ENCODE measurements around the gene FAF1. TPM values are rescaled to one million over a fixed set of nuclear protein-coding genes. Genes with fewer than 3 reads are reported as not detected.
"Not testable (repeated sequence)": the region's sequence is repeated elsewhere in the genome, so short reads cannot be mapped to it uniquely, and the experiment has no call there.

FAF1 gene
- total RNA-seq, 2 donors from 2014 or later = 17.8 to 27.5 TPM

DNA sequence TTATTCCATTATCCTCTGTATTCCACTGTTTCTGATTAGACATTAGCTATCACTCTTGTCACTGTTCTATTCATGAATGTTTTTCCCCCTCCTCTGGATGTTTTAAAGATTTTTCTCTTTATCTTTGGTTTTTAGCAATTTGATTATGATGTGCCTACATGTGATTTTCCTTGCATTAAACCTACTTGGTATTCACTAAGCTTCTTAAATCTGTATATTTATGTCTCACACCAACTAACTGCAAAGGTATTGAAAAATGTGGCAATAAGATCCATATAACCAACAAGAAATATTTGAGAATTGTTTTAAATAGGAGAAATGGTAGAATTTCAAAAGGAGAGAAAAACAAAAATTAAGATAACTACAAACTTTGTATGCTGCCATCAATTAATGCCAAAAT is 25.2 kb downstream of the FAF1 start:
- TF ChIP-seq, protein P1, sequence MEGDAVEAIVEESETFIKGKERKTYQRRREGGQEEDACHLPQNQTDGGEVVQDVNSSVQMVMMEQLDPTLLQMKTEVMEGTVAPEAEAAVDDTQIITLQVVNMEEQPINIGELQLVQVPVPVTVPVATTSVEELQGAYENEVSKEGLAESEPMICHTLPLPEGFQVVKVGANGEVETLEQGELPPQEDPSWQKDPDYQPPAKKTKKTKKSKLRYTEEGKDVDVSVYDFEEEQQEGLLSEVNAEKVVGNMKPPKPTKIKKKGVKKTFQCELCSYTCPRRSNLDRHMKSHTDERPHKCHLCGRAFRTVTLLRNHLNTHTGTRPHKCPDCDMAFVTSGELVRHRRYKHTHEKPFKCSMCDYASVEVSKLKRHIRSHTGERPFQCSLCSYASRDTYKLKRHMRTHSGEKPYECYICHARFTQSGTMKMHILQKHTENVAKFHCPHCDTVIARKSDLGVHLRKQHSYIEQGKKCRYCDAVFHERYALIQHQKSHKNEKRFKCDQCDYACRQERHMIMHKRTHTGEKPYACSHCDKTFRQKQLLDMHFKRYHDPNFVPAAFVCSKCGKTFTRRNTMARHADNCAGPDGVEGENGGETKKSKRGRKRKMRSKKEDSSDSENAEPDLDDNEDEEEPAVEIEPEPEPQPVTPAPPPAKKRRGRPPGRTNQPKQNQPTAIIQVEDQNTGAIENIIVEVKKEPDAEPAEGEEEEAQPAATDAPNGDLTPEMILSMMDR (IDR thresholded peaks at IDR 0.05) = no peak
- no peak for TF ChIP-seq POLR2A (IDR thresholded peaks at IDR 0.05)
- no peaks in the 10 kb centered on the region for H3K27me3 ChIP-seq
- DNase-seq (no peak), ATAC-seq (no peak)
- intact Hi-C loops (cut with DNase I) = no loop called here
- peaks cover 4% of the 10 kb centered on the region for H3K4me1 ChIP-seq
- no peak overlapping the region for H3K27ac ChIP-seq
- no peaks in the 10 kb centered on the region for H3K9me3 ChIP-seq
- H3K4me3 ChIP-seq = no peak overlapping the region
- no peaks in the 10 kb centered on the region for H3K36me3 ChIP-seq (replicated peaks in 1 of 2; ENCODE audit: insufficient read depth in 1 of 2, low read depth in 2 of 2)

DNA sequence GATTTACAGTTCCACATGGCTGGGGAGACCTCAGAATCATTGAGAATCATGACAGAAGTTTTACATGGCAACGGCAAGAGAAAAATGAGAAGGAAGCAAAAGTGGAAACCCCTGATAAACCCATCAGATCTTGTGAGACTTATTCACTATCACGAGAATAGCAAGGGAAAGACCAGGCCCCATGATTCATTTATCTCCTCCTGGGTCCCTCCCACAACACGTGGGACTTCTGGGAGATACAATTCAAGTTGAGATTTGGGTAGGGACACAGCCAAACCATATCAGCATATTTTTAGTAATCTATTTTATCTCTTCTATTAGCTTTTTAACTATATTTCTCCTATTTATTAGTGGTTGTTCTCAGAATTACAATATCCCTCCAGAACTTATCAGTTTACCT is 26.3 kb downstream of the FAF1 start:
- H3K27ac ChIP-seq; ATAC-seq; H3K4me3 ChIP-seq; H3K9me3 ChIP-seq; H3K27me3 ChIP-seq; DNase-seq; intact Hi-C loops (cut with DNase I); H3K36me3 ChIP-seq (replicated peaks in 1 of 2; ENCODE audit: insufficient read depth in 1 of 2, low read depth in 2 of 2); H3K4me1 ChIP-seq: not testable (repeated sequence)
- 75% methylated on average over 3 of the region's 3 CpGs for WGBS, 2 donors

DNA sequence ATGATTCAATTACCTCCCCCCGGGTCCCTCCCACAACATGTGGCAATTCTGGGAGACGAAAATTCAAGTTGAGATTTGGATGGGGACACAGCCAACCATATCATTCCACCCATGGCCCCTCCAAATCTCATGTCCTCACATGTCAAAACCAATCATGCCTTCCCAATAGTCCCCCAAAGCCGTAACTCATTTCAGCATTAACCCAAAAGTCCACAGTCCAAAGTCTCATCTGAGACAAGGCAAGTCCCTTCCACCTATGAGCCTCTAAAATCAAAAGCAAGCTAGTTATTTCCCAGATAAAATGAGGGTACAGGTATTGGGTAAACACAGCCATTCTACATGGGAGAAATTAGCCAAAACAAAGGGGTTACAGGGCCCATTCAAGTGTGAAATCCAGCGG is 28.0 kb downstream of the FAF1 start:
- H3K36me3 ChIP-seq (replicated peaks in 1 of 2; ENCODE audit: insufficient read depth in 1 of 2, low read depth in 2 of 2); H3K27me3 ChIP-seq; DNase-seq; H3K4me3 ChIP-seq; H3K9me3 ChIP-seq; ATAC-seq; intact Hi-C loops (cut with DNase I); H3K4me1 ChIP-seq; H3K27ac ChIP-seq: not testable (repeated sequence)
- WGBS, 2 donors = 89 to 96% methylated on average over 4 of the region's 4 CpGs

DNA sequence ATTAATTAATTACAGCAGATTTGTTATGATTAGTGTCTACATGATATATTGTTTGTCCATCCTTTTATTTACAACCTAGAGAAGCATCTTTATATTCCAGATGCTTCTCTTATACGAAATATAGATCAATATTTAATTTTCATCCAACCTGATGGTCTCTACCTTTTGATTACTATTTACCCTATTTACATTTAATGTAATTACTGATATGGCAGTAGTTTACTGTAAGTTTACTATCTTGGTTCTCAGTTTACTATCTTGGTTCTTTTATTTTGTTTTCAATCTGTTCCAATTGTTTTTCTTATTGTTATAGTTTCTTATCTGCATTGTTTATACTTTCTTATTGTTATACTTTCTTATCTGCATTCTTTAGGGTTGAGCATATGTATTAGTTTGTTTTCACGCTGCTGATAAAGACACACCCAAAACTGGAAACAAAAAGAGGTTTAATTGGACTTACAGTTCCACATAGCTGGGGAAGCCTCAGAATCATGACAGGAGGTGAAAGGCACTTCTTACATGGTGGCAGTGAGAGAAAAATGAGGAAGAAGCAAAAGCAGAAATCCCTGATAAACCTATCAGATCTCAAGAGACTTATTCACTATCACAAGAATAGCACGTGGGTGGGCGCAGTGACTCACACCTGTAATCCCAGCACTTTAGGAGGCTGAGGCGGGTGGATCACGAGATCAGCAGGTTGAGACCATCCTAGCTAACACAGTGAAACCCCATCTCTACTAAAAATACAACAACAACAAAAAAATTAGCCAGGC is 28.9 kb downstream of the FAF1 start:
- intact Hi-C loops (cut with DNase I) = no loop called here
- Histone ChIP-seq H3K27me3 (no peaks in the 10 kb centered on the region), H3K4me3 (no peak overlapping the region), H3K9me3 (no peaks in the 10 kb centered on the region), H3K27ac (no peak overlapping the region), H3K36me3 (replicated peaks in 1 of 2; ENCODE audit: insufficient read depth in 1 of 2, low read depth in 2 of 2) (no peaks in the 10 kb centered on the region), H3K4me1 (peaks cover 4% of the 10 kb centered on the region)
- ATAC-seq (no peak), DNase-seq (no peak)
- WGBS, 2 donors = 75 to 91% methylated on average over 6 of the region's 6 CpGs
- TF ChIP-seq POLR2A (IDR thresholded peaks at IDR 0.05) = no peak
- TF ChIP-seq, protein P1 (IDR thresholded peaks at IDR 0.05) = no peak

DNA sequence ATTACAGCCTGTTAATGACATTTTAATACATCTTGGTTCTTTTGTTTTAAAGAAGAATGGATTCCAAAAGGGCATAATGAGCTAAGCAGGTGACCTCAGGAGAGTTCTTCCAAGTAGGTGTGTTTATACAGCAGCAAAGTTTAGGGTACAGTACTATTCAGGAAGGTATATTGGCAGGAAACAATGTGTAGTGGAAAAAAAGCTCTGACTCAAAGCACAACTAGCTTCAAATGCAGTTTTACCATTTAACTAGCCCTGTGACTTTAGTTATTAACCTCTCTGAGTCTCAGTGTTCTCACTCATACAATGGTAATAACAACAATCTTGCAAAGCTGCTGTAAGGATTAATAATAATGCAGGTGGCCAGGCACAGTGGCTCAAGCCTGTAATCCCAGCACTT is 29.9 kb downstream of the FAF1 start:
- Histone ChIP-seq H3K4me1 (peaks cover 4% of the 10 kb centered on the region), H3K27ac (peak overlapping the region in 1 of 4 donors; percentile 18), H3K27me3 (no peaks in the 10 kb centered on the region), H3K4me3 (no peak overlapping the region), H3K9me3 (no peaks in the 10 kb centered on the region), H3K36me3 (replicated peaks in 1 of 2; ENCODE audit: insufficient read depth in 1 of 2, low read depth in 2 of 2) (no peaks in the 10 kb centered on the region)
- TF ChIP-seq, protein P1 (IDR thresholded peaks at IDR 0.05) = no peak
- TF ChIP-seq POLR2A (IDR thresholded peaks at IDR 0.05) = no peak
- no peak for DNase-seq
- intact Hi-C loops (cut with DNase I) = no loop called here
- ATAC-seq = no peak

DNA sequence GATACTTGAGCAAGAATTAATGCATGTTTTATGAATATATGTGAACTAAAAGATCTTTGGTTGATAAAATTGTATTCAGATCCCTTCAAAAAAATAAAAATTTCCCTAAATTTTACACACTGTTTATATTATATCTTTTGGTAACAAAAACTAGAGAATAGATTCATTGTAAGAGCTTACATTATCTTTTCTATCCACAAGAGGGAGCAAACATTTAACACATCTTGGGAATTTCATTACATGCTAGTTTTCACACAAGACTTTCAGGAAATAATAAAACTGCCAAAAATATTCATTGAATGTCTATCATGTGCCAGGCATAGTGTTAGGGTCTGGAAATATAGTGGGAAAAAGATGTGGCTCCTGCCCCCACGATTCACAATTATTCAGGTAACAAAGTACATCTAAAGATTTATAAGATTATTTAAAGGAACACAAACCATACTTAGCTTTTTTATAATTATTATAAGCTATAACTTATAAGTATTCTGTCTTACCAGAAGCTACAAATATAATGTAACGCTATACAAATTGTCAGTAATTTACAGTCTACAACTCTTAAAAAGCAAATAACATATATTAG is 30.6 kb downstream of the FAF1 start:
- Histone ChIP-seq H3K4me1 (peaks cover 4% of the 10 kb centered on the region), H3K9me3 (no peaks in the 10 kb centered on the region), H3K27ac (peak overlapping the region in 1 of 4 donors; percentile 18), H3K4me3 (no peak overlapping the region), H3K27me3 (no peaks in the 10 kb centered on the region), H3K36me3 (replicated peaks in 1 of 2; ENCODE audit: insufficient read depth in 1 of 2, low read depth in 2 of 2) (no peaks in the 10 kb centered on the region)
- TF ChIP-seq, protein P1 (IDR thresholded peaks at IDR 0.05) = peak; percentile 8 to 73 (median 58)
- TF ChIP-seq POLR2A (IDR thresholded peaks at IDR 0.05) = no peak
- 18 to 20% methylated on average over 2 of the region's 2 CpGs for WGBS, 2 donors
- DNase-seq (no peak), ATAC-seq (peak; percentile 40)
- intact Hi-C loops (cut with DNase I) = no loop called here
